Calu3 (cell line): ENCODE results near the gene PLXNA4. TPM values are rescaled to one million over a fixed set of nuclear protein-coding genes. Genes with fewer than 3 reads are reported as not detected.

Experiments
- BruUV-seq: library from RNA; stranded (reverse); fragments of 400-500 nt; replicated peaks from 2 replicates; lab custom pipeline; 2021; lab: Mats Ljungman, UMichigan
- CTCF ChIA-PET: fragments of 300-600 bp; sonication (Branson Sonifier 250); formaldehyde crosslinking; loops from one replicate; lab custom pipeline; 2022; ENCODE audit warnings: antibody characterized with exemption; lab: Charles Lee
- DNase-seq: peaks from one replicate; pipeline ENCODE4 v3.0.0; 2022
- H3K27ac Mint-ChIP-seq: one replicate; pipeline ENCODE4 v1.8.0; 2022; ENCODE audit warnings: mixed read lengths; ENCODE audit not compliant: unreplicated experiment
- H3K27me3 Mint-ChIP-seq: one replicate; pipeline ENCODE4 v1.8.0; 2022; ENCODE audit warnings: mixed read lengths; ENCODE audit not compliant: unreplicated experiment
- H3K36me3 Mint-ChIP-seq: one replicate; pipeline ENCODE4 v1.8.0; 2022; ENCODE audit warnings: mild to moderate bottlenecking, moderate library complexity, mixed read lengths; ENCODE audit not compliant: insufficient read depth, unreplicated experiment
- H3K4me1 Mint-ChIP-seq: one replicate; pipeline ENCODE4 v1.8.0; 2022; ENCODE audit warnings: mild to moderate bottlenecking, low read depth, mixed read lengths; ENCODE audit not compliant: unreplicated experiment
- H3K4me3 Mint-ChIP-seq: one replicate; pipeline ENCODE4 v1.8.0; 2022; ENCODE audit warnings: mild to moderate bottlenecking, low read depth, moderate library complexity, mixed read lengths; ENCODE audit not compliant: unreplicated experiment
- H3K9me3 Mint-ChIP-seq: one replicate; pipeline ENCODE4 v1.8.0; 2022; ENCODE audit warnings: low read depth, mixed read lengths; ENCODE audit not compliant: unreplicated experiment
- intact Hi-C: fragments of 100-400 bp; cut with micrococcal nuclease; formaldehyde crosslinking; loops from one replicate; pipeline ENCODE4 v1.10.0; 2022; ENCODE audit not compliant: unreplicated experiment
- total RNA-seq: library from RNA; stranded (reverse); gene quantifications from 2 replicates; pipeline ENCODE4 v1.2.3, GENCODE V29; 2022
- TF ChIP-seq, protein P1 (sequence below): fragments of 200-600 bp; IDR thresholded peaks from one replicate; pipeline ENCODE4 v1.8.0; 2022; ENCODE audit warnings: antibody characterized with exemption; ENCODE audit not compliant: unreplicated experiment

Gene PLXNA4
- total RNA-seq, 1 experiment from 2014 or later, result not detected

DNA sequence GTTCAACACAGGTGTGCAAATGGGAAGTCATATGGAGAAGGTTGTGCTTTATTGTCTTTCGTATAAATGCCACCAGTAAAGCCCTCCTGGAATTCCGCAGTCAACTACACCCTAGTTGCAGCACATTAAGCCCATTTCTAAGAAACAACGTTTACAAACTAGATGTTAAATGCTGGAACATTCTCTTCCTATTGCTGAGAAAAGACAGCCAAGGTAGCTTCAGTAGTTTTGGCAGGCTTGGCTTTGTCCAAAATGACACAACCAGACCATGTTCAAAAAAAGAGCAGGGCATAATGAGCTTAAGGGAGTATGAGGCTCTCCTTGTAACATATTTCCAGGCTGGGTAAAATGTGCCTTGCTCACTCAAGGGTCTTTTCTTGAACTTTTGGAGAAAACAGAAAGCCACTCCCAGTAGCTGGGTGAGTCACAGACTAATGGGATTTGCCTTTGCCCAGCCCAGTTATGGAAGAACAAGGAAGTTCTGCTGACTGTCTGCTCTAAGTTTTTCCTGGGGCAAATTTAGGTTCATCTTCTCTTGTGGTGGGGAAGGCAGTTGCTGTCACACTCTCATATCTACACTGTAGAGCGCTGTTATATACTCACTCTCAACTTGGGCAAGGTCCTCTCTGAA, 238.7 kb downstream of the PLXNA4 start:
- BruUV-seq, result no TSS peak
- Mint-ChIP-seq H3K36me3 (no peaks in the 10 kb centered on the region), H3K4me1 (no peaks in the 10 kb centered on the region), H3K27ac (no peak overlapping the region), H3K9me3 (no peaks in the 10 kb centered on the region), H3K4me3 (no peak overlapping the region), H3K27me3 (peaks cover 57% of the 10 kb centered on the region)
- CTCF ChIA-PET, result no interaction called here
- no peak for DNase-seq
- TF ChIP-seq, protein P1, sequence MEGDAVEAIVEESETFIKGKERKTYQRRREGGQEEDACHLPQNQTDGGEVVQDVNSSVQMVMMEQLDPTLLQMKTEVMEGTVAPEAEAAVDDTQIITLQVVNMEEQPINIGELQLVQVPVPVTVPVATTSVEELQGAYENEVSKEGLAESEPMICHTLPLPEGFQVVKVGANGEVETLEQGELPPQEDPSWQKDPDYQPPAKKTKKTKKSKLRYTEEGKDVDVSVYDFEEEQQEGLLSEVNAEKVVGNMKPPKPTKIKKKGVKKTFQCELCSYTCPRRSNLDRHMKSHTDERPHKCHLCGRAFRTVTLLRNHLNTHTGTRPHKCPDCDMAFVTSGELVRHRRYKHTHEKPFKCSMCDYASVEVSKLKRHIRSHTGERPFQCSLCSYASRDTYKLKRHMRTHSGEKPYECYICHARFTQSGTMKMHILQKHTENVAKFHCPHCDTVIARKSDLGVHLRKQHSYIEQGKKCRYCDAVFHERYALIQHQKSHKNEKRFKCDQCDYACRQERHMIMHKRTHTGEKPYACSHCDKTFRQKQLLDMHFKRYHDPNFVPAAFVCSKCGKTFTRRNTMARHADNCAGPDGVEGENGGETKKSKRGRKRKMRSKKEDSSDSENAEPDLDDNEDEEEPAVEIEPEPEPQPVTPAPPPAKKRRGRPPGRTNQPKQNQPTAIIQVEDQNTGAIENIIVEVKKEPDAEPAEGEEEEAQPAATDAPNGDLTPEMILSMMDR, result no peak
- intact Hi-C loops, result no loop called here

DNA sequence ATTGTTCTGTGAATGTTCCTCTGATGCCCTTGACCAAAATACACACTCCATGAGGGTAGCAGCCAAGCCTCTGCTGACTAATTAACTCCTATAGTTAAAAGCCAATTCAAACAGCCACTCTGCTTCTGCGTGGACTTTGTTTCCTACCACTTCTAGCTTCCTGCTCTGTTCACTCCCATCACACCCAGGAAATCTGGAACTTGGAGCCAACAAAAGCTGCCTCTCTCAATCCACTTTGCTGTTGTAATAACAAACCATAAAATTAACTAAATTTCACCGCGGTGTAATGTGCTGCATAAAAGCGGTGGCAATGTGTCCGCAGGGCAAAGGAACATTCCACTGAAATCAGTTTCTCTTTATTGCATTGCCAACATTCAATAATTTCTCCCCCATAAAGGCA, 239.5 kb downstream of the PLXNA4 start:
- Mint-ChIP-seq H3K27me3 (peaks cover 65% of the 10 kb centered on the region), H3K4me3 (no peak overlapping the region), H3K9me3 (no peaks in the 10 kb centered on the region), H3K27ac (no peak overlapping the region), H3K4me1 (no peaks in the 10 kb centered on the region), H3K36me3 (no peaks in the 10 kb centered on the region)
- TF ChIP-seq, protein P1, result no peak
- no peak for DNase-seq
- CTCF ChIA-PET, result no interaction called here
- intact Hi-C loops, result no loop called here
- BruUV-seq, result no TSS peak

DNA sequence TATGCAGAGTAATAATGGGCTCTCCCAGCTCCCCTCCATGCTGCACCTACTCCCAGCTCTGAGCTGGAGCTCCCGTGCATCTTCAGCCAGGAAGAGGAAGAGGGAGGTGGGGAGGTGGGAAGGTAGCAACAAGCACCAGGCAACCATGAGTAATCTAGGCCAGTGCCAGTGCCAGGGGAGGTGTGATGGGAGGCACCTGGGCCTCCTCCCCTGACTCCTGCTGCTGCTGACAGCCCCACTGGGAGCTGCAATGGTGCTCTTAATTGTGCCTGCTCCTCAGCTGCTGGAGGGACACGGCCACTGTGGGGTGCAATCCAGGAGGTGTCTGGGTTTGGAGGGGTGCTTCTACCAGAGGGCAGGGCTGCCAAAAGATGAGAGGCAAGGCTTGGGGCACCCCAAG, 243.0 kb downstream of the PLXNA4 start:
- CTCF ChIA-PET, result no interaction called here
- no peaks in the 10 kb centered on the region for H3K9me3 Mint-ChIP-seq
- no peak overlapping the region for H3K27ac Mint-ChIP-seq
- no TSS peak for BruUV-seq
- TF ChIP-seq, protein P1, result no peak
- H3K4me3 Mint-ChIP-seq, result no peak overlapping the region
- H3K27me3 Mint-ChIP-seq, result peaks cover 98% of the 10 kb centered on the region
- H3K4me1 Mint-ChIP-seq, result no peaks in the 10 kb centered on the region
- intact Hi-C loops, result no loop called here
- DNase-seq, result no peak
- H3K36me3 Mint-ChIP-seq, result no peaks in the 10 kb centered on the region

DNA sequence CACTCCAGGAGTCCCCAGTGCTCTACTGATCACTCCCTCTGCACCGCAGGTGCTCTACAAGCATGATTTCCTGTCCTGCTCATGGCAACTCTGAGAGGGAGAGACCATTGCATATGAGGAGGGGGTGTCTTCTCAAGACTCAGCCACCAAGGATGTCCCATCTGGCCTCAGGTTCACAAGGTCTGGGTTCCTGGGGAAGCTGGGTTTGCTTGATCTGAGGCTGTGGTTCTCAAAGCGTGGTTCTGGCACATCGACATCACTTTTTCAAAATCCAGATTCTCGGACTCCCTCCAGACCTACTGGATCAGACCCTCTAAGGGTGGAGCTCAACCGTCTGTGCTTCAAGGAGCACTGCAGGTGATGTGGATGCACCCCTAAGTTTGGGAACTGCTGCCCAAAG, 247.5 kb downstream of the PLXNA4 start:
- intact Hi-C loops, result no loop called here
- Mint-ChIP-seq H3K9me3 (no peaks in the 10 kb centered on the region), H3K27ac (no peak overlapping the region), H3K4me1 (no peaks in the 10 kb centered on the region), H3K36me3 (no peaks in the 10 kb centered on the region), H3K27me3 (peaks cover 100% of the 10 kb centered on the region), H3K4me3 (no peak overlapping the region)
- no TSS peak for BruUV-seq
- DNase-seq, result no peak
- TF ChIP-seq, protein P1, result no peak
- CTCF ChIA-PET, result no interaction called here
